ENCODE measurements around the gene B3GALNT2. TPM values are rescaled to one million over a fixed set of nuclear protein-coding genes. Genes with fewer than 3 reads are reported as not detected.

The B3GALNT2 gene
- total and polyA plus RNA-seq, 11 donors: 5.4 to 25.9 (median 20.1) TPM

GRCh38 chr1:235441159-235441685 is 63.0 kb downstream of the B3GALNT2 start:
- H3K9me3 ChIP-seq: no peaks in the 10 kb centered on the region
- H3K27me3 ChIP-seq: no peaks in the 10 kb centered on the region
- no peak overlapping the region for H3K4me3 ChIP-seq
- no peak overlapping the region for H3K27ac ChIP-seq
- peaks cover 0 to 99% (median 96%) of the 10 kb centered on the region in 9 donors for H3K36me3 ChIP-seq
- WGBS, 4 donors: 81 to 92% (median 85%) methylated on average over 6 of the region's 6 CpGs
- H3K4me1 ChIP-seq: no peaks in the 10 kb centered on the region
- ATAC-seq: no peak
- DNase-seq: no peak
- no peak for TF ChIP-seq CTCF (IDR thresholded peaks at IDR 0.05)
- intact Hi-C loops (cut with DNase I): no loop called here

DNA sequence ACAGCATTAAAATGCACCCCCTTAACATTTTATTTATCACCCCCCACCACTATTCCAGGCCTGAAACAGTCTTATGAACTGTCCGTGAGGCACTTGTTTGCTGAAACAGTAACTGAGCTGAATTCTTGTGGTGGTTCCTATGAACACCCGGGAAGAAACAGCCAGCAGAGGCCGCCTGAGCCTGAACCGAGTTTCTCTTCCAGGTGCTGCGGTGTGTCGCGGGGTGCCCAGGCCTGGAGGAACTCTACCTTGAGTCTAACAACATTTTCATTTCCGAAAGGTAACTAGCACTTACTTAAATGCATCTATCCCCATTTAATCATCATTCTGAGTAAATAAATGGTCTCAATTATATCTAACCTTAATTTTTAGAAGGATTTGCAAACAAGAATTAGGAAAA is 70.3 kb downstream of the B3GALNT2 start:
- Histone ChIP-seq H3K9me3 (no peaks in the 10 kb centered on the region), H3K27ac (no peak overlapping the region), H3K4me1 (no peaks in the 10 kb centered on the region), H3K4me3 (no peak overlapping the region), H3K36me3 (peaks cover 0 to 69% (median 63%) of the 10 kb centered on the region in 9 donors), H3K27me3 (no peaks in the 10 kb centered on the region)
- TF ChIP-seq POLR2A (IDR thresholded peaks at IDR 0.05) (no peak), CTCF (IDR thresholded peaks at IDR 0.05) (no peak)
- no peak for ATAC-seq
- DNase-seq: no peak
- 89 to 94% (median 91%) methylated on average over 8 of the region's 8 CpGs for WGBS, 4 donors
- intact Hi-C loops (cut with DNase I): loop anchor here in 1 of 10 donors (2.0 kb wide), 1 partner anchor 45 kb away; no protein-coding TSS in a partner anchor

GRCh38 chr1:235430991-235431390 is 73.3 kb downstream of the B3GALNT2 start:
- intact Hi-C loops (cut with DNase I): no loop called here
- no peak for DNase-seq
- 81 to 87% (median 83%) methylated on average over 6 of the region's 6 CpGs for WGBS, 4 donors
- Histone ChIP-seq H3K4me1 (peaks cover 0 to 4% (median 0%) of the 10 kb centered on the region in 12 donors), H3K27ac (no peak overlapping the region), H3K27me3 (no peaks in the 10 kb centered on the region), H3K9me3 (no peaks in the 10 kb centered on the region), H3K36me3 (peaks cover 0 to 46% (median 33%) of the 10 kb centered on the region in 9 donors), H3K4me3 (no peak overlapping the region)
- no peak for ATAC-seq
- TF ChIP-seq POLR2A (IDR thresholded peaks at IDR 0.05): no peak
- no peak for TF ChIP-seq CTCF (IDR thresholded peaks at IDR 0.05)

DNA sequence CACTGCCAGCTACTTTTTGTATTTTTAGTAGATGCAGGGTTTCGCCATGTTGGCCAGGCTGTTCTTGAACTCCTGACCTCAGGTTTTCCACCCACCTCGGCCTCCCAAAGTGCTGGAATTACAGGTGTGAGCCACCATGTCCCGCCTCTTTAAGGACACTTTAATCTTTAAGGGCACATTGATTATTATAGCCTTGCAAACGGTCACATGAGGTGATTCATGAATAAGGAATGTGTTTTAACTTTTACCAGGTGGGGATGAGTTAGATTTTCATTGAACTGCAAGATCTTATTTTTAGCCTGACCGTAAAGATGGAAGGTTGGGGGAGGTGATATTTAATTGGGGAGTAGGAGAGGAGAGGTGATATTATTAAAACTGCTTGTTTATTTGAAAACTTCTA is 75.1 kb downstream of the B3GALNT2 start:
- intact Hi-C loops (cut with DNase I): loop anchor here in 1 of 10 donors (10.0 kb wide), 1 partner anchor 944 kb away; no protein-coding TSS in a partner anchor
- TF ChIP-seq CTCF (IDR thresholded peaks at IDR 0.05): no peak
- no peak for TF ChIP-seq POLR2A (IDR thresholded peaks at IDR 0.05)
- WGBS, 4 donors: 84 to 87% (median 86%) methylated on average over 5 of the region's 5 CpGs
- no peaks in the 10 kb centered on the region for H3K27me3 ChIP-seq
- ATAC-seq (no peak), DNase-seq (no peak)
- no peak overlapping the region for H3K27ac ChIP-seq
- no peak overlapping the region for H3K4me3 ChIP-seq
- peaks cover 0 to 27% (median 17%) of the 10 kb centered on the region in 9 donors for H3K36me3 ChIP-seq
- no peaks in the 10 kb centered on the region for H3K9me3 ChIP-seq
- peaks cover 0 to 6% (median 0%) of the 10 kb centered on the region in 12 donors for H3K4me1 ChIP-seq
